GM21528 (cell line): ENCODE measurements around the gene MTA1.
A peak's percentile ranks its signal among the peaks of the same experiment; 100 is the strongest.

Source experiments
- ATAC-seq: cut with Tn5 transposase; IDR thresholded peaks from one replicate; pipeline ENCODE4 v1.9.1; 2021; ENCODE audit warnings: mild to moderate bottlenecking, moderate library complexity; ENCODE audit not compliant: unreplicated experiment, low FRiP score

The MTA1 gene

DNA sequence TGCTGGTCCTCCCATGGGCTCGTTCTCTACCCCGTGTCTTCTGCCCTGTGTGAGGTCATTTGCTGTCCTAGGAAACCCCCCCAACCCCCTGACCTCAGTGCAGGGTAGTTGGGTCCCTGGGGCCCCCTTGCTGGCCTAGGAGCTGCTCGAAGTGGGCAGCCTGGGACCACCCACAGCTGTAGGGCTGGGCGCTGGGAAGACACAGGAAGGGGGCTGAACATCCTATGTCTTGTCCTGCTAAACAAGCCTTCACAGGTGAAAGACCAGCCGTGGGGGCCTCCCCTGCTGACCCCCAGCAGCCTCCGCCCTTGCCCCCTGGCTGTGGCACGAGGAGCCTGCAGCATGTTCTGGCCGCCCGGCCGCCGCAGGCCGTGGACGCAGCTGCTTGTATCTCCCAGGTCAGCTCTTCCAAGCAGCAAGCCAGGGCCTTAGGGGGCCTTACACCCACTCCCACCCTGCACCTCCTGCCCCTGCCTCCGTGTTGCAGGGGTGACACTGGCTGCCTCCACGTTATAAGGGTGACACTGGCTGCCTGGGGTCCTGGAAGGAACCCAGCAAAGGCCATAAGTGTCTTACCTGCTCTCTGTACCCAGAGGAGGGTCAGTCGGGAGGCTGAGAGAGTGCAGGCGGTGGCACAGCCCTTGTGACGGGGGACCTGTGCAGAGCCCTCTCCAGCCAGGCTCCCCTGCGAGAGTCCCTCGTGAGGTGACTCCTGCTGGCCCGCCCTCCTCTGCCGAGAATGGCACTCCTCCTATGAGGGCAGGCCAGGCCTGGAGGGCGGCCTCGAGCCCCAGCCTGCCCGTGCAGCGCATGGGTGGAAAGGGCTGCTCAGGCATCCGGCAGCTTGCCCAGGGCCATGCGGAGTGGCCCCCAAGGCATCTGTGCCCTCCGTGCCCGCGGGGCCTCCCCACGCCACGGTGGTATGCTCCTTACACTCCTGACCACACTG, 32.8 kb upstream of the MTA1 start:
- ATAC-seq: no peak

DNA sequence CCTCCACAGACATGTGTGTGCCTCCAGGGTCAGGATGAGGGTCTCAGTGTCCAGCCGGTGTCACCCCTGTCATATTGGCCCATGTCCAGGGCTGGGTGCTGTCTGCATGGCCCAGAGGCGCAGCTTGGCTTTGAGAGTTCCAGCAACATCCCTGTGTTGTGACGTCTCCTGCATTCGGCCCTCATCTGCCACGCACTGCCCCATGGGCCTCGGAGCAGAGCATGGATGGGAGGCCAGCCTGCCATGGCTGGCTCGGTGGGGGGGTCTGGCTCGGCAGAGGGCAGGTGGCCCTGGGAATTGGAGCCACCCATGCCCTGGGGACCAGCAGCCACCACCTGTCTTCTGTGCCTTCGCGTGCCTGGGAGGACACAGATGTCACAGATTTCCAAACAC, 32.1 kb upstream of the MTA1 start:
- ATAC-seq: no peak

GRCh38 chr14:105388110-105388951, 31.3 kb upstream of the MTA1 start:
- ATAC-seq: no peak

DNA sequence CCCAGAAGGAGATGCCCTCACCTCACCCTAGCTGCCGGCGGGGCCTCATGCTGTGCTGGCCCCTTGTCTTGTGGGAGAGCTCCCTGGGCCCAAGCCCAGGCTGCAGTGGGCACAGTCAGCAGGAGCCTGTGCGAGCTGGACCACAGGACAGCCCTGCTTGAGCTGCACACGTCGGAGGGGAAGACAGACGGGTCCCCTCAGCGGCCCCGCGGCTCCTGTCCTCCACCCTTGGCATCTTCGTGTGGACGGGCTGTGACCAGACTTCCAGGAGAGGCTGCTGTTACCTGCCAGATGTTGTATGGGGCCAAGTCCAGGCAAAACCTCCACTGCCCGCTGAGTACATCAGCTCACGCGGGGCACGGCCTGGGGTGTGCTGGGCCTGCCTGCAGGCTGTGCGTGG, 30.7 kb upstream of the MTA1 start:
- no peak for ATAC-seq

DNA sequence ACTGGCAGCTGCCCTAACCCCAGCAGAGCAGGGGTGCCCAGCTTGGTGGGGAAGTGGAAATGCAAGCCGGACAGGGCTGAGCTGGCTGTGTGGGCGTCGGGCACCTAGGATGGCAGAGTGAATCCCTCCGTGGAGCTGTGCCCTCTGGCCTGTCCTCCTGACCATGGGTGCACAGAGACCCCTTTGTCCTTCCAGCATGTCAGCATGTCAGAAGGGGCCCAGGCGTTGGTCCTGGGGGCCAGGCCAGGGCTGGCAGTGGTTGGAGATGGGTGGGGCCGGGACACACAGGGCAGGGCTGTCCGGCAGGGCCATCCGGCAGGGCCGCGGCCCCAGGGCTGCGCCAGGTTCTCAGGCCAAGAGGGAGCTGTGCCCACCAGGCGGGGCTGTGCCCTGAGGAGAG, 30.1 kb upstream of the MTA1 start:
- no peak for ATAC-seq

GRCh38 chr14:105389976-105390848, 29.4 kb upstream of the MTA1 start:
- ATAC-seq: no peak

DNA sequence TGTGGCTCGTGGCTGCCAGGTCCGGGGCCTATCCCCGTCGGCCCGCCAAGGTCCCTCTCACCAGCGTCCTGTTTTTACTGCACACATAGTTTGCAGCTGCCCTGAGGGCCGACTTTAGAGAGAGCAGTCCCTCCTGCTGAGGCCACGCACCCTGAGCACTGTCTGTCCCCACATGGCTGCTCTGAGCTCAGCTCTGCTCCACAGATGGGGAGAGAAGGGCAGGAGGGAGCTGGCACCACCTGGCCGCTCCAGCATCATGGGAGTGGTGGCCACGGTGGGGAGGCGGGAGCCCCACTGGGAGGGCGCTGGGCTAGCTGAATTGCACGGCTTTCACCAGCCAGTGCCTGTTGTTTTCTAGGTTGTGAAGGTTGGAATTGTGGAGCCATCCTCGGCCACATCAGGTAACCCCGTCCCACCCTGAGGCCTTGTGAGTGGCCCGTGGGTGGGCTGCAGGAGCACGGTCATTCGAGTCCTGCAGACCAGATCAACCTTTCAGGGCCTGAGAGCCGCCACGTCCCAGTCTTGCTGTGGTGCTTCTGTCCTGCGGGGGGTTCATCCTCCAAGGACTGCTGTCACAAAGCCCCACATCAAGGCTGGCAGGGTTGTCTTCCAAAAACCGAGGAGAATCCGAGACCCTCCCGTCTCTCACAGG, 28.7 kb upstream of the MTA1 start:
- ATAC-seq: no peak

DNA sequence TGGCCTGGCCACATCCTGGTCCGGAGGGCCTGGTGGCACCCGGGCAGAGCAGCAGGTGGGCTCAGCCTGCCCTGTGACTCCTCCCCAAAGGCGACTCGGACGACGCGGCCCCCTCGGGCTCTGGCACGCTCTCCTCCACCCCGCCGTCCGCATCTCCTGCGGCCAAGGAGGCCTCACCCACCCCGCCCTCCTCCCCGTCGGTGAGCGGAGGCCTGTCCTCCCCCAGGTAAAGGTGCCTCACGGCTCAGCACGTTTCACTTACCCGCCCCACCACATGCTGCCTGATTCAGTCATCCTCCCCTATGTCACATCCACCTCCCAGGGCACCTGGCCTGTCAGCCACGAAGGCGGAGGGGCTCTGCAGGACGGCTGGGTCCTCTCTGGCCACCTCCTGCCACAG, 28.1 kb upstream of the MTA1 start:
- ATAC-seq: no peak

DNA sequence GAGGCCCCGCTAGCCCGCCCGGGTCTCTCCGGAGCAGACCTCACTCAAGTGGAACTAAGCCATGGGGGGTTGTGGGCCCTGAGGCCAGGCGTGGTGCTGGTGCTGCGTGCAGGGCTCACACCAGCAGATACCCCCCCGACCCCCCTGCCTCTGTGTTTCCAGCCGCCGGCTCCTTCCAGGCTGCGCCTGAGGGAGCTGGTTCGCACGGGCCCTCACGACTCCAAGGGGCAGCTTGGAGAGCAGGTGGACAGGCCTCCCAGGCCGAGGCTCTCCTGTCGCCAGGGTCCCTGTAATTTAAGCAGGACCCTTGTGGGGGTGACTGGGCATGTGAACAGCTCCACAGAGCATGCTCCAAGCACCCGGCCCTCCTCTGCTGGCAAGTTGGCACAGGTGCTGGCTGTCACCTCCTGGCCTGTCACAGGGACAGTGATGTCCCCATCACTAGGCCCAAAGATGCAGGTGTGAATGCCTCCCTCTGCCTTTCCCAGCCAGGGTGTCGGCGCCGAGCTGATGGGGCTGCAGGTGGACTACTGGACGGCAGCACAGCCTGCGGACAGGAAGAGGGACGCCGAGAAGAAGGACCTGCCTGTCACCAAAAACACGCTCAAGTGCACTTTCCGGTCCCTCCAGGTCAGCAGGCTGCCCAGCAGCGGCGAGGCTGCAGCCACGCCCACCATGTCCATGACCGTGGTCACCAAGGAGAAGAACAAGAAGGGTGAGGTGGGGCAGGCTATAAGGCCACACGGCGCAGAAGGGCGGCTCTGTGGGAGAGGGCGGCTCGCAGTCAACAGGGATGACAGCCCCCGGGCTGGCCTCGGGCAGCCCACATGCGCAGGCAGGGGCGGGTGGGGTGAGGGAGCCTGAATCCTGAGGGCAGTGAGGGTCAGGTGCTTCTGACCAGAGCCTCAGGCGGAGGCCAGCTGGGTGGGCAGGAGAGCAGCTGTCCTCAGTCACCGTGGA, 27.2 kb upstream of the MTA1 start:
- ATAC-seq: no peak

DNA sequence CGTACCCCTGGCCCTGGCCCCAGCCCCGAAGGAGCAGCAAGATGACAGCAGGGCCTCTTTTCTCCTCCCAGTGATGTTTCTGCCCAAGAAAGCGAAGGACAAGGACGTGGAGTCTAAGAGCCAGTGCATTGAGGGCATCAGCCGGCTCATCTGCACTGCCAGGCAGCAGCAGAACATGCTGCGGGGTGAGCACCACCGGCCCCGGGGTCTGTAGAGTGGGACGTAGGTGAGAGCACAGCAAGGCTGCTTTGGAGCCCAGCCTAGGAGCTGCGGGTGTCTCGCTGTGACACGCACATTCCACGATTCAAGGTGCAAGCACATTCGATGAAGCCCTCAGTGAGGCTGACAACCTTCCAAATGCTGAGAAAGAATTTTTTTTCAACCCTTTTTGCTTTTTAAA, 26.5 kb upstream of the MTA1 start:
- no peak for ATAC-seq

GRCh38 chr14:105394714-105395537, 24.7 kb upstream of the MTA1 start:
- ATAC-seq: no peak

DNA sequence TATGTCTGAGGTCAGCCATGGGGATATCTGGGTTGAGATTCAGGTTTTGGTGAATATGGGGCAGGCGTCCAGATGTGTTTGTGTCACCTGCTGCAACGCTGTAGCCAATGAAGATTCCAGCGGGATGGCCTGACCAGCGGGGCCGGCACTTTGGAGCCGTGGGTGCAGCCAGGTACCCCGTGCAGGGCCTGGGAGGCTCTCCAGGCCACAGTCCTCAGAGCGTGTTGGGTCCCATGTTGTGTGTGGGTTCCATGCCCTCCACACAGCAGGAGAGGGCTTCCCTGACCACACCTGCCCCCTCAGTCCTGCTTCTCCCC, 24.1 kb upstream of the MTA1 start:
- ATAC-seq: no peak

- no peak for ATAC-seq
These were observed 22.2 kb upstream of the MTA1 start for GRCh38 chr14:105397350-105397931.

- peak; percentile 61 for ATAC-seq
These were observed 21.4 kb upstream of the MTA1 start, which contains the start of gene TEX22 for GRCh38 chr14:105398044-105398725. Gene TEX22, plus strand, starts transcription at chr14:105398538. Its CDS starts 803 bp downstream, at chr14:105399341.

DNA sequence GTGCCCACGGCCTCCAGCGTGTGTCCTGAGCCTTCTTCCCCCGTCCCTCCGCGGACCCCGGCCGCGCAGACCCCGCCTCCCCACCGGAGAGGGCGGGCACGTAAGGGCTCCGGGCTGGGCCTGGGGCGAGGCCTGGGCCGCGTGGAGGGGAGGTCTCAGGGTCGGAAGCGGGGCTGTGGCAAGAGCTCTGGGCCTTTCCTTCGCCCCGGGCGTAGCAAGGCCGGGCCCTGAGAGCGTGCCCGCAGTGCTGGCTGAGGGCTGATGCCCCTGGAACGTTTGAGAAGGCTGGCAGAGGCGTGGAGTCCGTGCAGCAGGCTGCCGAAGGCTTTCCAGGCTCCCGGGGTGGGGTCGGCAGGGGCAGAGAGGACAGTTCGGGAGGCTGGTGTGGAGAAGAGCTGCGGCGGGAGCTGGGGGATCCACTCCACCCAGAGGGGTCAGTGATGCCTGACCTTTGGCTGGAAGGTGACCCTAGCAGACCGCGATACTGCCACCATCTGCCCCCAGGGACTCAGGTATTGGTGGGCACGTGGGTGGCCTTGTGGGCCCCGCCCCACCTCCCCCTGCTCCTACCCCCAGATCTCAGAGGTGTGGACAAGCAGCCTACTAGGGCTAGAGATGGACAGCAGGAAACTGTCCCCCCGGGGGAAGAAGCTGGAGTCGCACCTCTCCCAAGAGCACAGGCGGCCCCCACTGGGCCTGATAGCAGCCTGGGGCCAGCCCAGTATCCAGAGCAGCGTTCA, 20.7 kb upstream of the MTA1 start:
- ATAC-seq: peak; percentile 46

DNA sequence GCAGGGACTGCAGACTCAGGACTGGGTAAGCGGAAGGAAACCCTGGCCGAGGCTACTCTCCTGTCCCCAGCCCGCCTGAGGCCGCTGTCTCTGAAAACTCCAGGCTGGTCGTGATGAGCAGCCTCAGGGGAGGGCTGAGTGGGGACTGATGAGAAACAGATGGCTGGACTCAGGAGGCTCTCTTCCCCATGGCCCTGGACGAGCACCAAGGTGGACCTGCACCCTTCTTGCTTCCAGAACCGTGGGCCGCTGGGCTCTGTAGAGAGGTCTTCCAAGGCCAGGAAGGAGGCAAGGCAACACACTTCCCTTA, 20.2 kb upstream of the MTA1 start:
- no peak for ATAC-seq

DNA sequence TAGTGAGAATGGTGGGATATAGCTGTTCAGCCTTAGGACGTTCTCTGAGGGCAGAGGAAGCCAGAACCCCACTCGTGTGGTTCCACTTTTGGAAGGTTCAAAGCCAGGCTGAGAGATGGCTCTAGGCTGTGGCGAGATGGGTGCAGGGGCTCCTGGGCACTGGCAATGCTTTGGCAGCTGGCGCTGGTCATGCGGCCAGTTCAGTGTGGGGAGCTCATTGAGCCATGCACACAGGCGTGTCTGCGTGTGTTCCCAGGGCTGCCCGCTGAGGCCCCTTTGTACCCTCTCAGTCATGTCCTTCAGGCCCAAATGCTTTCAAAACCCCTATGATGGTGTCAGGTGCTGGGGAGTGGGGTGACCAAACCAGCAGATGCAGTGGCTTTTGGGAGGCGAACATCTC, 19.6 kb upstream of the MTA1 start:
- ATAC-seq: no peak
